HCT116 (cell line): ENCODE measurements around the gene SPATA31E1. TPM values are rescaled to one million over a fixed set of nuclear protein-coding genes. Genes with fewer than 3 reads are reported as not detected.

Source experiments
- ATAC-seq: fragments of 200-7000 bp; cut with Tn5 transposase; 2 replicates; pipeline ENCODE4 v1.9.1; 2020; ENCODE audit warnings: mild to moderate bottlenecking, moderate library complexity
- BruUV-seq: library from RNA; stranded (reverse); fragments of 400-500 nt; replicated peaks from 2 replicates; lab custom pipeline; 2021; lab: Mats Ljungman, UMichigan
- CTCF ChIA-PET: fragments of 300-600 bp; sonication (Branson Sonifier 250); formaldehyde crosslinking; loops from one replicate; lab custom pipeline; 2021; ENCODE audit warnings: antibody characterized with exemption; lab: Charles Lee
- POLR2A ChIA-PET: fragments of 300-600, 350-600 bp; sonication (Branson Sonifier 250); formaldehyde crosslinking; loops from one replicate; lab custom pipeline; 2021; ENCODE audit warnings: antibody characterized with exemption; lab: Charles Lee
- RAD21 ChIA-PET, 2 experiments: fragments of 300-600 bp; sonication (Branson Sonifier 250); formaldehyde crosslinking; loops; one replicate each; lab custom pipeline; 2023; ENCODE audit warnings: low total read pairs in 2 of 2; ENCODE audit not compliant: uncharacterized antibody in 2 of 2, unreplicated experiment in 2 of 2, low non-redundant PET in 1 of 2; lab: Charles Lee
- DNase-seq: peaks from one replicate; pipeline ENCODE4 v3.0.0-alpha.2; 2010; ENCODE audit warnings: low read depth, low spot score
- H2AFZ ChIP-seq: fragments of 200-600 bp; shearing (Covaris generic), sonication (generic); 2 replicates; pipeline ENCODE4 v1.6.1; 2017; ENCODE audit warnings: low read depth, mixed run types, mixed read lengths, antibody characterized with exemption, low read length; ENCODE audit not compliant: poor library complexity, severe bottlenecking
- H3K27ac ChIP-seq: 2 replicates; pipeline ENCODE4 v1.5.1; 2012; ENCODE audit warnings: low read depth, low read length
- H3K27me3 ChIP-seq: fragments of 200-600 bp; sonication (generic); 2 replicates; pipeline ENCODE4 v1.6.1; 2016; ENCODE audit warnings: mixed run types, low read length, mixed read lengths; ENCODE audit not compliant: insufficient read depth
- H3K36me3 ChIP-seq, 2 experiments: fragments of 200-500 bp in 1 of 2; fragments of 200-600 bp in 1 of 2; sonication (Bioruptor generic) in 1 of 2; sonication (generic) in 1 of 2; 2 replicates each; pipeline versions ENCODE4 v1.5.1 to v1.6.1; 2014 to 2016; ENCODE audit warnings: low read length in 2 of 2, inconsistent platforms in 1 of 2, mixed read lengths in 1 of 2, mixed run types in 1 of 2; ENCODE audit not compliant: insufficient read depth in 2 of 2, control insufficient read depth in 1 of 2
- H3K4me1 ChIP-seq, 2 experiments: fragments of 200-600 bp in 1 of 2; sonication (generic) in 1 of 2; 2 replicates each; pipeline versions ENCODE4 v1.5.1 to v1.6.1; 2012 to 2017; ENCODE audit warnings: low read length in 2 of 2, inconsistent platforms in 1 of 2, mild to moderate bottlenecking in 1 of 2, mixed read lengths in 1 of 2, mixed run types in 1 of 2, moderate library complexity in 1 of 2; ENCODE audit not compliant: insufficient read depth in 2 of 2, control insufficient read depth in 1 of 2
- H3K4me2 ChIP-seq: fragments of 200-600 bp; sonication (generic); 2 replicates; pipeline ENCODE4 v1.6.1; 2017; ENCODE audit warnings: mixed run types, low read length, mixed read lengths
- H3K4me3 ChIP-seq, 2 experiments: fragments of 200-600 bp in 1 of 2; sonication (generic) in 1 of 2; replicated peaks in 1 of 2; 2 replicates each; pipeline ENCODE4 v1.5.1; 2011 to 2016; ENCODE audit warnings: low read length in 2 of 2, control low read depth in 1 of 2, low read depth in 1 of 2, mild to moderate bottlenecking in 1 of 2, mixed read lengths in 1 of 2, mixed run types in 1 of 2
- H3K79me2 ChIP-seq: fragments of 200-600 bp; sonication (generic); 2 replicates; pipeline ENCODE4 v1.6.1; 2017; ENCODE audit warnings: mild to moderate bottlenecking, mixed run types, low read length, moderate library complexity, mixed read lengths; ENCODE audit not compliant: insufficient read depth
- H3K9ac ChIP-seq: fragments of 200-600 bp; sonication (generic); 2 replicates; pipeline ENCODE4 v1.6.1; 2016; ENCODE audit warnings: low read length, mixed read lengths
- H3K9me2 ChIP-seq: fragments of 200-600 bp; sonication (generic), shearing (Covaris generic); 2 replicates; pipeline ENCODE4 v1.6.1; 2017; ENCODE audit warnings: mixed run types, mild to moderate bottlenecking, moderate library complexity; ENCODE audit not compliant: insufficient read depth
- H3K9me3 ChIP-seq, 2 experiments: fragments of 200-500 bp in 1 of 2; fragments of 200-600 bp in 1 of 2; sonication (Bioruptor generic) in 1 of 2; sonication (generic) in 1 of 2; 2 replicates each; pipeline ENCODE4 v1.6.1; 2014 to 2017; ENCODE audit warnings: low read length in 2 of 2, mixed read lengths in 2 of 2, inconsistent platforms in 1 of 2, low read depth in 1 of 2, mild to moderate bottlenecking in 1 of 2, mixed run types in 1 of 2, moderate library complexity in 1 of 2; ENCODE audit not compliant: control insufficient read depth in 1 of 2, insufficient read depth in 1 of 2
- H4K20me1 ChIP-seq: fragments of 200-600 bp; sonication (generic), shearing (Covaris generic); 2 replicates; pipeline ENCODE4 v1.6.1; 2017; ENCODE audit warnings: mixed run types, mild to moderate bottlenecking, moderate library complexity; ENCODE audit not compliant: insufficient read depth
- CBX3 ChIP-seq: IDR thresholded peaks from 2 replicates; pipeline ENCODE4 v1.6.1; 2012; ENCODE audit warnings: low read depth
- CEBPB ChIP-seq: IDR thresholded peaks from 2 replicates; pipeline ENCODE4 v1.6.1; 2012; ENCODE audit warnings: low read depth
- CTCF ChIP-seq, 3 experiments: fragments of 200-600 bp in 1 of 3; sonication (generic) in 1 of 3; IDR thresholded peaks in 2 of 3; conservative IDR thresholded peaks in 1 of 3; 2 replicates each; pipeline ENCODE4 v1.5.1; 2012 to 2017; ENCODE audit warnings: low read depth in 2 of 3, low read length in 2 of 3, antibody characterized with exemption in 1 of 3, borderline replicate concordance in 1 of 3, control low read depth in 1 of 3, mild to moderate bottlenecking in 1 of 3, mixed read lengths in 1 of 3, mixed run types in 1 of 3, moderate library complexity in 1 of 3; ENCODE audit not compliant: insufficient read depth in 1 of 3
- EGR1 ChIP-seq: IDR thresholded peaks from 2 replicates; pipeline ENCODE4 v1.6.1; 2012; ENCODE audit warnings: low read depth
- ELF1 ChIP-seq: IDR thresholded peaks from 2 replicates; pipeline ENCODE4 v1.6.1; 2012; ENCODE audit warnings: low read depth, borderline replicate concordance
- EZH2 ChIP-seq: fragments of 200-600 bp; sonication (generic); IDR thresholded peaks from 2 replicates; pipeline ENCODE4 v1.6.1; 2017; ENCODE audit warnings: antibody characterized with exemption, mixed run types
- EZH2phosphoT487 ChIP-seq: fragments of 200-600 bp; IDR thresholded peaks from 2 replicates; pipeline ENCODE4 v1.6.1; 2018; ENCODE audit warnings: antibody characterized with exemption, borderline replicate concordance
- FOSL1 ChIP-seq: IDR thresholded peaks from 2 replicates; pipeline ENCODE4 v1.6.1; 2012; ENCODE audit warnings: low read depth
- JUND ChIP-seq: IDR thresholded peaks from 2 replicates; pipeline ENCODE4 v1.6.1; 2012
- SRF ChIP-seq: IDR thresholded peaks from 2 replicates; pipeline ENCODE4 v1.6.1; 2012; ENCODE audit warnings: low read depth
- TCF7L2 ChIP-seq: IDR thresholded peaks from 2 replicates; pipeline ENCODE4 v1.7.0; 2011; ENCODE audit warnings: borderline replicate concordance, inconsistent platforms; ENCODE audit not compliant: insufficient read depth, insufficient read length; ENCODE audit errors: extremely low read depth
- ZNF274 ChIP-seq: fragments of 200-500 bp; sonication (Bioruptor generic); IDR thresholded peaks from 2 replicates; pipeline ENCODE4 v1.6.1; 2014; ENCODE audit warnings: mild to moderate bottlenecking, low read depth, low read length, inconsistent platforms
- intact Hi-C: fragments of 100-400 bp; cut with micrococcal nuclease; formaldehyde crosslinking; loops from 2 replicates; pipeline ENCODE4 v1.10.0; 2022
- total RNA-seq: library from RNA; stranded (reverse); gene quantifications from one replicate; pipeline ENCODE4 v1.2.1, GENCODE V29; 2021; ENCODE audit not compliant: unreplicated experiment
- TF ChIP-seq, protein P1 (sequence below): IDR thresholded peaks from 2 replicates; pipeline ENCODE4 v1.6.1; 2011; ENCODE audit warnings: mild to moderate bottlenecking, low read length, moderate library complexity; ENCODE audit not compliant: insufficient replicate concordance; ENCODE audit errors: extremely low read depth

The SPATA31E1 gene
- total RNA-seq, 1 experiment from 2014 or later, result not detected

- no peaks in the 10 kb centered on the region for H4K20me1 ChIP-seq
- no peak overlapping the region for H3K27ac ChIP-seq
- ChIA-PET CTCF (no interaction called here), POLR2A (no interaction called here), RAD21 (no interaction called here)
- H3K9me2 ChIP-seq, result no peaks in the 10 kb centered on the region
- H3K9me3 ChIP-seq, result no peaks in the 10 kb centered on the region
- H3K36me3 ChIP-seq, result no peaks in the 10 kb centered on the region
- no peaks in the 10 kb centered on the region for H3K27me3 ChIP-seq
- H3K79me2 ChIP-seq, result no peaks in the 10 kb centered on the region
- intact Hi-C loops, result no loop called here
- H3K4me2 ChIP-seq, result no peak overlapping the region
- H3K9ac ChIP-seq, result no peak overlapping the region
- no peak for DNase-seq
- no peak overlapping the region for H2AFZ ChIP-seq
- no peak overlapping the region for H3K4me3 ChIP-seq
- no peaks in the 10 kb centered on the region for H3K4me1 ChIP-seq
- ATAC-seq, result peak; percentile 78
- BruUV-seq, result no TSS peak
- TF ChIP-seq CTCF (IDR thresholded peaks at IDR 0.05 in 2 of 3, conservative IDR thresholded peaks at IDR 0.05 in 1 of 3; ENCODE audit: borderline replicate concordance in 1 of 3, insufficient read depth in 1 of 3, low read depth in 2 of 3, low read length in 2 of 3) (peak in 2 of 3 experiments; percentile 36 to 52; a peak in 4 of 6 replicates), ZNF274 (no peak)
These were observed 12.4 kb downstream of the SPATA31E1 start for GRCh38 chr9:87894998-87895625.

DNA sequence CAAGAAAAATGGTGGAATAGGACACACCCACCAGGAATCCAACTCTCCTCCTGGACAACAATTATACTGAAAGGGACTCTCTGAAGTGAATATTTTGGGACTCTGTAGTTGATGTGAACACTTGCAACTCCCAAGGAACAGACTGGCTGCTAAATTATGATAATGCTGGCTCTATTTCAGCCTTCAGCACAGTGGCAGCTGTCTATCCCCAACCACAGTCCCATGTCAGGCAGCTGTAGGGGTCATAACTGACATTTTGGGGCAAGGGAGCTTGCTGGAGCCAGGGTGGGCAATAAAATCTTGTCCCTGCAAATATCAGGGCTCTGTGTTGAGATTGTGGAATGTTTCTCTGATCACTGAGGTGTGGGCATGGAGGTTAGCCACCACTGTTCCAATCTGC, 14.2 kb downstream of the SPATA31E1 start:
- no peak for ATAC-seq

More for the DNA sequence above, 14.2 kb downstream of the SPATA31E1 start:
- ChIA-PET CTCF (no interaction called here), RAD21 (no interaction called here)
- H3K9ac ChIP-seq, result no peak overlapping the region
- no TSS peak for BruUV-seq
- no peak for DNase-seq
- no peak for TF ChIP-seq SRF
- TF ChIP-seq ELF1, result no peak
- TF ChIP-seq EGR1, result no peak
- TF ChIP-seq, protein P1, sequence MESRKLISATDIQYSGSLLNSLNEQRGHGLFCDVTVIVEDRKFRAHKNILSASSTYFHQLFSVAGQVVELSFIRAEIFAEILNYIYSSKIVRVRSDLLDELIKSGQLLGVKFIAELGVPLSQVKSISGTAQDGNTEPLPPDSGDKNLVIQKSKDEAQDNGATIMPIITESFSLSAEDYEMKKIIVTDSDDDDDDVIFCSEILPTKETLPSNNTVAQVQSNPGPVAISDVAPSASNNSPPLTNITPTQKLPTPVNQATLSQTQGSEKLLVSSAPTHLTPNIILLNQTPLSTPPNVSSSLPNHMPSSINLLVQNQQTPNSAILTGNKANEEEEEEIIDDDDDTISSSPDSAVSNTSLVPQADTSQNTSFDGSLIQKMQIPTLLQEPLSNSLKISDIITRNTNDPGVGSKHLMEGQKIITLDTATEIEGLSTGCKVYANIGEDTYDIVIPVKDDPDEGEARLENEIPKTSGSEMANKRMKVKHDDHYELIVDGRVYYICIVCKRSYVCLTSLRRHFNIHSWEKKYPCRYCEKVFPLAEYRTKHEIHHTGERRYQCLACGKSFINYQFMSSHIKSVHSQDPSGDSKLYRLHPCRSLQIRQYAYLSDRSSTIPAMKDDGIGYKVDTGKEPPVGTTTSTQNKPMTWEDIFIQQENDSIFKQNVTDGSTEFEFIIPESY, result no peak
- TF ChIP-seq EZH2, result no peak
- TF ChIP-seq EZH2phosphoT487, result no peak
- TF ChIP-seq CEBPB, result no peak
- no peak for TF ChIP-seq ZNF274
- no peak for TF ChIP-seq JUND
- TF ChIP-seq FOSL1, result no peak
- no peak for TF ChIP-seq CBX3
- TF ChIP-seq CTCF (IDR thresholded peaks at IDR 0.05 in 2 of 3, conservative IDR thresholded peaks at IDR 0.05 in 1 of 3; ENCODE audit: borderline replicate concordance in 1 of 3, insufficient read depth in 1 of 3, low read depth in 2 of 3, low read length in 2 of 3), result no peak
- TF ChIP-seq TCF7L2, result no peak
- TF ChIP-seq, all 23 proteins: peak for 0
- no peaks in the 10 kb centered on the region for H3K9me3 ChIP-seq
- H3K4me2 ChIP-seq, result no peak overlapping the region
- no peaks in the 10 kb centered on the region for H3K27me3 ChIP-seq
- no peak overlapping the region for H3K4me3 ChIP-seq
- intact Hi-C loops, result no loop called here
- no peaks in the 10 kb centered on the region for H4K20me1 ChIP-seq
- POLR2A ChIA-PET, result no interaction called here
- H3K9me2 ChIP-seq, result no peaks in the 10 kb centered on the region
- H3K36me3 ChIP-seq, result no peaks in the 10 kb centered on the region
- no peaks in the 10 kb centered on the region for H3K79me2 ChIP-seq
- no peak overlapping the region for H2AFZ ChIP-seq
- H3K27ac ChIP-seq, result no peak overlapping the region
- H3K4me1 ChIP-seq, result no peaks in the 10 kb centered on the region
